HCT116 (cell line): ENCODE results near the gene TH. TPM values are rescaled to one million over a fixed set of nuclear protein-coding genes. Genes with fewer than 3 reads are reported as not detected.

Experiments
- ATAC-seq: fragments of 200-7000 bp; cut with Tn5 transposase; 2 replicates; pipeline ENCODE4 v1.9.1; 2020; ENCODE audit warnings: mild to moderate bottlenecking, moderate library complexity
- BruUV-seq: library from RNA; stranded (reverse); fragments of 400-500 nt; replicated peaks from 2 replicates; lab custom pipeline; 2021; lab: Mats Ljungman, UMichigan
- CTCF ChIA-PET: fragments of 300-600 bp; sonication (Branson Sonifier 250); formaldehyde crosslinking; loops from one replicate; lab custom pipeline; 2021; ENCODE audit warnings: antibody characterized with exemption; lab: Charles Lee
- POLR2A ChIA-PET: fragments of 300-600, 350-600 bp; sonication (Branson Sonifier 250); formaldehyde crosslinking; loops from one replicate; lab custom pipeline; 2021; ENCODE audit warnings: antibody characterized with exemption; lab: Charles Lee
- RAD21 ChIA-PET, 2 experiments: fragments of 300-600 bp; sonication (Branson Sonifier 250); formaldehyde crosslinking; loops; one replicate each; lab custom pipeline; 2023; ENCODE audit warnings: low total read pairs in 2 of 2; ENCODE audit not compliant: uncharacterized antibody in 2 of 2, unreplicated experiment in 2 of 2, low non-redundant PET in 1 of 2; lab: Charles Lee
- DNase-seq: peaks from one replicate; pipeline ENCODE4 v3.0.0-alpha.2; 2010; ENCODE audit warnings: low read depth, low spot score
- H2AFZ ChIP-seq: fragments of 200-600 bp; shearing (Covaris generic), sonication (generic); 2 replicates; pipeline ENCODE4 v1.6.1; 2017; ENCODE audit warnings: low read depth, mixed run types, mixed read lengths, antibody characterized with exemption, low read length; ENCODE audit not compliant: poor library complexity, severe bottlenecking
- H3K27ac ChIP-seq: 2 replicates; pipeline ENCODE4 v1.5.1; 2012; ENCODE audit warnings: low read depth, low read length
- H3K27me3 ChIP-seq: fragments of 200-600 bp; sonication (generic); 2 replicates; pipeline ENCODE4 v1.6.1; 2016; ENCODE audit warnings: mixed run types, low read length, mixed read lengths; ENCODE audit not compliant: insufficient read depth
- H3K36me3 ChIP-seq, 2 experiments: fragments of 200-500 bp in 1 of 2; fragments of 200-600 bp in 1 of 2; sonication (Bioruptor generic) in 1 of 2; sonication (generic) in 1 of 2; 2 replicates each; pipeline versions ENCODE4 v1.5.1 to v1.6.1; 2014 to 2016; ENCODE audit warnings: low read length in 2 of 2, inconsistent platforms in 1 of 2, mixed read lengths in 1 of 2, mixed run types in 1 of 2; ENCODE audit not compliant: insufficient read depth in 2 of 2, control insufficient read depth in 1 of 2
- H3K4me1 ChIP-seq, 2 experiments: fragments of 200-600 bp in 1 of 2; sonication (generic) in 1 of 2; 2 replicates each; pipeline versions ENCODE4 v1.5.1 to v1.6.1; 2012 to 2017; ENCODE audit warnings: low read length in 2 of 2, inconsistent platforms in 1 of 2, mild to moderate bottlenecking in 1 of 2, mixed read lengths in 1 of 2, mixed run types in 1 of 2, moderate library complexity in 1 of 2; ENCODE audit not compliant: insufficient read depth in 2 of 2, control insufficient read depth in 1 of 2
- H3K4me2 ChIP-seq: fragments of 200-600 bp; sonication (generic); 2 replicates; pipeline ENCODE4 v1.6.1; 2017; ENCODE audit warnings: mixed run types, low read length, mixed read lengths
- H3K4me3 ChIP-seq, 2 experiments: fragments of 200-600 bp in 1 of 2; sonication (generic) in 1 of 2; replicated peaks in 1 of 2; 2 replicates each; pipeline ENCODE4 v1.5.1; 2011 to 2016; ENCODE audit warnings: low read length in 2 of 2, control low read depth in 1 of 2, low read depth in 1 of 2, mild to moderate bottlenecking in 1 of 2, mixed read lengths in 1 of 2, mixed run types in 1 of 2
- H3K79me2 ChIP-seq: fragments of 200-600 bp; sonication (generic); 2 replicates; pipeline ENCODE4 v1.6.1; 2017; ENCODE audit warnings: mild to moderate bottlenecking, mixed run types, low read length, moderate library complexity, mixed read lengths; ENCODE audit not compliant: insufficient read depth
- H3K9ac ChIP-seq: fragments of 200-600 bp; sonication (generic); 2 replicates; pipeline ENCODE4 v1.6.1; 2016; ENCODE audit warnings: low read length, mixed read lengths
- H3K9me2 ChIP-seq: fragments of 200-600 bp; sonication (generic), shearing (Covaris generic); 2 replicates; pipeline ENCODE4 v1.6.1; 2017; ENCODE audit warnings: mixed run types, mild to moderate bottlenecking, moderate library complexity; ENCODE audit not compliant: insufficient read depth
- H3K9me3 ChIP-seq, 2 experiments: fragments of 200-500 bp in 1 of 2; fragments of 200-600 bp in 1 of 2; sonication (Bioruptor generic) in 1 of 2; sonication (generic) in 1 of 2; 2 replicates each; pipeline ENCODE4 v1.6.1; 2014 to 2017; ENCODE audit warnings: low read length in 2 of 2, mixed read lengths in 2 of 2, inconsistent platforms in 1 of 2, low read depth in 1 of 2, mild to moderate bottlenecking in 1 of 2, mixed run types in 1 of 2, moderate library complexity in 1 of 2; ENCODE audit not compliant: control insufficient read depth in 1 of 2, insufficient read depth in 1 of 2
- H4K20me1 ChIP-seq: fragments of 200-600 bp; sonication (generic), shearing (Covaris generic); 2 replicates; pipeline ENCODE4 v1.6.1; 2017; ENCODE audit warnings: mixed run types, mild to moderate bottlenecking, moderate library complexity; ENCODE audit not compliant: insufficient read depth
- ATF3 ChIP-seq: IDR thresholded peaks from 2 replicates; pipeline ENCODE4 v1.6.1; 2012
- CBX3 ChIP-seq: IDR thresholded peaks from 2 replicates; pipeline ENCODE4 v1.6.1; 2012; ENCODE audit warnings: low read depth
- CTCF ChIP-seq, 3 experiments: fragments of 200-600 bp in 1 of 3; sonication (generic) in 1 of 3; IDR thresholded peaks in 2 of 3; conservative IDR thresholded peaks in 1 of 3; 2 replicates each; pipeline ENCODE4 v1.5.1; 2012 to 2017; ENCODE audit warnings: low read depth in 2 of 3, low read length in 2 of 3, antibody characterized with exemption in 1 of 3, borderline replicate concordance in 1 of 3, control low read depth in 1 of 3, mild to moderate bottlenecking in 1 of 3, mixed read lengths in 1 of 3, mixed run types in 1 of 3, moderate library complexity in 1 of 3; ENCODE audit not compliant: insufficient read depth in 1 of 3
- ELF1 ChIP-seq: IDR thresholded peaks from 2 replicates; pipeline ENCODE4 v1.6.1; 2012; ENCODE audit warnings: low read depth, borderline replicate concordance
- EZH2phosphoT487 ChIP-seq: fragments of 200-600 bp; IDR thresholded peaks from 2 replicates; pipeline ENCODE4 v1.6.1; 2018; ENCODE audit warnings: antibody characterized with exemption, borderline replicate concordance
- JUND ChIP-seq: IDR thresholded peaks from 2 replicates; pipeline ENCODE4 v1.6.1; 2012
- MAX ChIP-seq: IDR thresholded peaks from 2 replicates; pipeline ENCODE4 v1.6.1; 2012
- POLR2AphosphoS5 ChIP-seq: IDR thresholded peaks from 2 replicates; pipeline ENCODE4 v1.6.1; 2011; ENCODE audit warnings: mild to moderate bottlenecking, low read depth, low read length, moderate library complexity
- RAD21 ChIP-seq: IDR thresholded peaks from 2 replicates; pipeline ENCODE4 v1.6.1; 2012; ENCODE audit warnings: low read depth, mild to moderate bottlenecking
- SIN3A ChIP-seq: IDR thresholded peaks from 2 replicates; pipeline ENCODE4 v1.6.1; 2012; ENCODE audit warnings: low read depth
- SP1 ChIP-seq: IDR thresholded peaks from 2 replicates; pipeline ENCODE4 v1.6.1; 2012; ENCODE audit warnings: low read depth
- TCF7L2 ChIP-seq: IDR thresholded peaks from 2 replicates; pipeline ENCODE4 v1.7.0; 2011; ENCODE audit warnings: borderline replicate concordance, inconsistent platforms; ENCODE audit not compliant: insufficient read depth, insufficient read length; ENCODE audit errors: extremely low read depth
- YY1 ChIP-seq: IDR thresholded peaks from 2 replicates; pipeline ENCODE4 v1.6.1; 2011; ENCODE audit warnings: low read length, low read depth, moderate library complexity, mild to moderate bottlenecking; ENCODE audit not compliant: insufficient replicate concordance; ENCODE audit errors: extremely low read depth
- ZBTB33 ChIP-seq: IDR thresholded peaks from 2 replicates; pipeline ENCODE4 v1.6.1; 2011; ENCODE audit warnings: mild to moderate bottlenecking, low read length, moderate library complexity; ENCODE audit not compliant: insufficient replicate concordance; ENCODE audit errors: extremely low read depth
- ZNF274 ChIP-seq: fragments of 200-500 bp; sonication (Bioruptor generic); IDR thresholded peaks from 2 replicates; pipeline ENCODE4 v1.6.1; 2014; ENCODE audit warnings: mild to moderate bottlenecking, low read depth, low read length, inconsistent platforms
- intact Hi-C: fragments of 100-400 bp; cut with micrococcal nuclease; formaldehyde crosslinking; loops from 2 replicates; pipeline ENCODE4 v1.10.0; 2022
- total RNA-seq: library from RNA; stranded (reverse); gene quantifications from one replicate; pipeline ENCODE4 v1.2.1, GENCODE V29; 2021; ENCODE audit not compliant: unreplicated experiment

Gene TH
- total RNA-seq, 1 experiment from 2014 or later, result not detected

DNA sequence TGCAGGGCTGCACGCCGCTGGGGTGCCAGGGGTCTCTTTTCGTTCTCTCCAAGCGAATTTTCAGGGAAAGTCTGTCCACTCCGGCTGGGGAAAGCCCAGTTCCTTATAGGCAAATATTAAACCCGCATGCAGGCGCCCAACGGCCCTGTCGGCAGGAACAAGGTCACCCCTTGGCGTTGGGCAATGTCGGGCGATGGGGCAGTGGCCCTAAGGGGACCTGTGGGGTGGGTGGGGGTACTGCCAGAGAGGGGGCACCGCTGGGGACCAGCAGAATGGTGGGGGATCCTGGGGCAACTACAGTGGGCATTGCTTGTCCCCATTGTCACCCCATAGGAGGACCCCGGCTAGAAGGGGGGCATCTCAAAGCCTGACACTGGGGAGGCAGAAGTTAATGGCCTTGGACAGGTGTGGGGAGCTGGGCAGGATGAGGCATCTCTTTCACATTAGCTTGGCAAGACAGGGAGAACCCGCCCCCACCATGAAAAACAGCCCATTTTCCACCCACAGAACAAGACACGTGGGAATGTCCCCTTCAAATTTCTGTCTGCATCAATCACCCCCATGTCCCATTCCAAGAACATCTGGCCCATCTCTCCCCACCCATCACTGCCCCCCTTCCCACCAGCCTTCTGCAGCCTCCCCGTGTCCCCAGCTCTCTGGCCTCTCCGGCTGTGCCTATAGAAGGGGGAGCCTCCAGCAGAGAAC, 26.9 kb downstream of the TH start:
- Histone ChIP-seq H4K20me1 (no peaks in the 10 kb centered on the region), H3K9me2 (no peaks in the 10 kb centered on the region), H3K9ac (no peak overlapping the region), H3K4me1 (peaks cover 0 to 7% of the 10 kb centered on the region in 2 experiments; a peak in 1 of 4 replicates), H3K4me2 (no peak overlapping the region), H3K36me3 (no peaks in the 10 kb centered on the region), H3K27ac (no peak overlapping the region), H2AFZ (no peak overlapping the region), H3K79me2 (no peaks in the 10 kb centered on the region), H3K4me3 (no peak overlapping the region), H3K9me3 (no peaks in the 10 kb centered on the region), H3K27me3 (no peaks in the 10 kb centered on the region; the same call in 1 of the 2 replicates)
- no TSS peak for BruUV-seq
- TF ChIP-seq ZNF274, result no peak
- TF ChIP-seq CTCF (IDR thresholded peaks at IDR 0.05 in 2 of 3, conservative IDR thresholded peaks at IDR 0.05 in 1 of 3; ENCODE audit: borderline replicate concordance in 1 of 3, insufficient read depth in 1 of 3, low read depth in 2 of 3, low read length in 2 of 3), result no peak
- no peak for TF ChIP-seq CBX3
- no peak for TF ChIP-seq SP1
- no peak for TF ChIP-seq YY1
- TF ChIP-seq JUND, result no peak
- TF ChIP-seq ATF3, result no peak
- TF ChIP-seq POLR2AphosphoS5, result no peak
- no peak for TF ChIP-seq TCF7L2
- TF ChIP-seq ZBTB33, result no peak
- TF ChIP-seq SIN3A, result no peak
- TF ChIP-seq ELF1, result no peak
- TF ChIP-seq RAD21, result no peak
- no peak for TF ChIP-seq MAX
- no peak for TF ChIP-seq EZH2phosphoT487
- POLR2A ChIA-PET, result no interaction called here
- intact Hi-C loops, result no loop called here
- CTCF ChIA-PET, result interaction anchor here (2.4 kb wide), 1 partner anchor 109 kb away, joined by 5 read pairs; no protein-coding TSS in a partner anchor
- RAD21 ChIA-PET, result no interaction called here
- ATAC-seq (no peak), DNase-seq (no peak)
